Measurements from ENCODE around the gene HDAC11.

DNA sequence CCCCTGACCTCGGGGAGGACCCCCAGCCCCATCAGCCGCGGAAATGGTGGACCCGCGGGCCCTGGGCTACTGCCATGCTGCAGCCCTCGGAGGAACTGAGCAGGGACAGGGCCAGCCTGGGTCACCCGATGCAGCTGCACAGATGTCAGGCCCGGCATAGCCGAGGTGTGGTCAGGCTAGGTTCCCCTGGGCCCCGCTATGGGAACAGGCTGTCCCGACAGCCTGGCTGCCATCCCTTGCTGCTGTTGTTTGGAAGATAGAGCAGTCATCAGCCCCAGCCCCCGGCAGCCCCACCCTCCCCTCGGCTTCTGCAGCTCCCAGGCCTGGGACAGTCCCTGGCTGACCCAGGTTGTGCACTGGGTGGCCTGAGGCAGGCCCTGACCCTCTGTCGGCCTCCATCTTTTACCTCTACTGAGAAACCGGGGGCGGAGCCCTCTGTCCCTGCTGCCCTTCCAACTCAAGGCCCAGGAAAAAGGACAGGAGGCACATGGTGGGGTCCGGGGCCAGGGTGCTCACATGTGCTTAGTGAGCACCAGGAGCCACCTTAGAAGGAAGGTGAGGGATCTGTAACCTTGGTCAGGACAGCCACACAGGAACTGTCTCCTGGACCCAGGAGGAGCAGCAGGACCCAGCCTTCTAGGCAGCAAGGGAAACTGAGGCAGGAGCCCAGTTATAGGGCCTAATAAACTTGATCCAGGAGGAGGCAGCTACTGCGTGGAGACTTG is 37.3 kb downstream of the HDAC11 start:
- no peak for TF ChIP-seq POLR2A (IDR thresholded peaks at IDR 0.05)
- TF ChIP-seq, protein P1, sequence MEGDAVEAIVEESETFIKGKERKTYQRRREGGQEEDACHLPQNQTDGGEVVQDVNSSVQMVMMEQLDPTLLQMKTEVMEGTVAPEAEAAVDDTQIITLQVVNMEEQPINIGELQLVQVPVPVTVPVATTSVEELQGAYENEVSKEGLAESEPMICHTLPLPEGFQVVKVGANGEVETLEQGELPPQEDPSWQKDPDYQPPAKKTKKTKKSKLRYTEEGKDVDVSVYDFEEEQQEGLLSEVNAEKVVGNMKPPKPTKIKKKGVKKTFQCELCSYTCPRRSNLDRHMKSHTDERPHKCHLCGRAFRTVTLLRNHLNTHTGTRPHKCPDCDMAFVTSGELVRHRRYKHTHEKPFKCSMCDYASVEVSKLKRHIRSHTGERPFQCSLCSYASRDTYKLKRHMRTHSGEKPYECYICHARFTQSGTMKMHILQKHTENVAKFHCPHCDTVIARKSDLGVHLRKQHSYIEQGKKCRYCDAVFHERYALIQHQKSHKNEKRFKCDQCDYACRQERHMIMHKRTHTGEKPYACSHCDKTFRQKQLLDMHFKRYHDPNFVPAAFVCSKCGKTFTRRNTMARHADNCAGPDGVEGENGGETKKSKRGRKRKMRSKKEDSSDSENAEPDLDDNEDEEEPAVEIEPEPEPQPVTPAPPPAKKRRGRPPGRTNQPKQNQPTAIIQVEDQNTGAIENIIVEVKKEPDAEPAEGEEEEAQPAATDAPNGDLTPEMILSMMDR (IDR thresholded peaks at IDR 0.05): no peak
- no peak for TF ChIP-seq EP300 (IDR thresholded peaks at IDR 0.05)
- peak in 1 of 2 donors; percentile 27 for TF ChIP-seq POLR2AphosphoS5 (IDR thresholded peaks at IDR 0.05)

Data from upper lobe of left lung (tissue), 4 donors.